A549 treated with CpdA at 1 μM for 4 hours (cell line): ENCODE results near the gene NOP56. TPM values are rescaled to one million over a fixed set of nuclear protein-coding genes. Genes with fewer than 3 reads are reported as not detected.

Experiments
- total RNA-seq: library from RNA; stranded (reverse); fragments of 200-300 nt; extraction: Qiagen RNA extraction; gene quantifications from 5 replicates; pipeline ENCODE4 v1.2.3, GENCODE V29; 2022; ENCODE audit warnings: low read depth

The NOP56 gene, protein sequence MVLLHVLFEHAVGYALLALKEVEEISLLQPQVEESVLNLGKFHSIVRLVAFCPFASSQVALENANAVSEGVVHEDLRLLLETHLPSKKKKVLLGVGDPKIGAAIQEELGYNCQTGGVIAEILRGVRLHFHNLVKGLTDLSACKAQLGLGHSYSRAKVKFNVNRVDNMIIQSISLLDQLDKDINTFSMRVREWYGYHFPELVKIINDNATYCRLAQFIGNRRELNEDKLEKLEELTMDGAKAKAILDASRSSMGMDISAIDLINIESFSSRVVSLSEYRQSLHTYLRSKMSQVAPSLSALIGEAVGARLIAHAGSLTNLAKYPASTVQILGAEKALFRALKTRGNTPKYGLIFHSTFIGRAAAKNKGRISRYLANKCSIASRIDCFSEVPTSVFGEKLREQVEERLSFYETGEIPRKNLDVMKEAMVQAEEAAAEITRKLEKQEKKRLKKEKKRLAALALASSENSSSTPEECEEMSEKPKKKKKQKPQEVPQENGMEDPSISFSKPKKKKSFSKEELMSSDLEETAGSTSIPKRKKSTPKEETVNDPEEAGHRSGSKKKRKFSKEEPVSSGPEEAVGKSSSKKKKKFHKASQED
- 593 to 697 TPM (median 621 TPM) in 5 replicates for total RNA-seq

DNA sequence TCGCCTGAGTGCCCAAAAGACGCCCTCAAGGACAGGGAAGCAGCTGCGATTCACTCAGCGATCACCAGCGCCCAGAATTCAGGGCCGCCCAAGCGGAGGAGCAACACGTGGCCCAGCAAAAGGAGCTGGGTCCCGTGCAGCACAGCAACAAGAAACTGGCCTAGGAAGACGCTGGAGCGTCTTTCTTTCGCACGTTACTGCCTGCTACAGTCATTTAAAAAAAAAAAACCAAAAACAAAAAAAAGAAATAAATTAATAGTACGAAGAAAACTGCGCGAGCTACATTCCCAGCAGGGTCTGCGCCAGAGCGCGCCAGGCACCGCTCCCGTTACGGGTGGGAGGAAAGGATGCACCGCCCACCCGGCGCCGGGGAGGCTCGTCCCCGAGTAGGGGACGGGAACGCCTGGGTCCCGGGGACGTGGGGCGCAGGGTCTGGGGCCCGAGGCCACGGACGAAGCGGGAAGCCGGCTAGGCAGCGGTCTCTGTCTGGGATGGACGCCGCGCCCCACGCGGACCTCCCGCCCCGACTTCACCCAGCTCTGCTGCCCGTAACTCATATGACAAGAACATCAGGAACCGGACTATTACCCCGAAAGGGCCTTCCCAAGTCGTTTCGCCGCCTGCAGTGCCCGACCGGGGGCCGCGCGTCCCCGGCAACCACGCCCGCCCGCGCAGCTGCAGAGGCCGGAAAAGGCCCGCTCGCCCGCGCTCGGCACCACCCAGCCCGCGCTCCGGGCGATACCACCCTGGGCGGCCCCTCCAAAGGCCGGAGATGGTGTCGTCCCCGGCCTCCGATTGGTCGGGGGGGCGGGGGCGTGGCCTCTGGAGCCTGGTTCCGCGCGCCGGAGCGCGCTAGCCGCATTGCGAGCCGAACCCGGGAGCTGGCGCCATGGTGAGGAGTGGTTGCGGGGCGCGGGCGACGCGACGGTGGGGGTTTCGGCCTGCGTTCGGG lies at the start of gene NOP56:
Gene NOP56, plus strand, starts transcription at position 861 of the 952 bp plus-strand sequence. Its CDS starts 29 bp downstream, at position 890.

DNA sequence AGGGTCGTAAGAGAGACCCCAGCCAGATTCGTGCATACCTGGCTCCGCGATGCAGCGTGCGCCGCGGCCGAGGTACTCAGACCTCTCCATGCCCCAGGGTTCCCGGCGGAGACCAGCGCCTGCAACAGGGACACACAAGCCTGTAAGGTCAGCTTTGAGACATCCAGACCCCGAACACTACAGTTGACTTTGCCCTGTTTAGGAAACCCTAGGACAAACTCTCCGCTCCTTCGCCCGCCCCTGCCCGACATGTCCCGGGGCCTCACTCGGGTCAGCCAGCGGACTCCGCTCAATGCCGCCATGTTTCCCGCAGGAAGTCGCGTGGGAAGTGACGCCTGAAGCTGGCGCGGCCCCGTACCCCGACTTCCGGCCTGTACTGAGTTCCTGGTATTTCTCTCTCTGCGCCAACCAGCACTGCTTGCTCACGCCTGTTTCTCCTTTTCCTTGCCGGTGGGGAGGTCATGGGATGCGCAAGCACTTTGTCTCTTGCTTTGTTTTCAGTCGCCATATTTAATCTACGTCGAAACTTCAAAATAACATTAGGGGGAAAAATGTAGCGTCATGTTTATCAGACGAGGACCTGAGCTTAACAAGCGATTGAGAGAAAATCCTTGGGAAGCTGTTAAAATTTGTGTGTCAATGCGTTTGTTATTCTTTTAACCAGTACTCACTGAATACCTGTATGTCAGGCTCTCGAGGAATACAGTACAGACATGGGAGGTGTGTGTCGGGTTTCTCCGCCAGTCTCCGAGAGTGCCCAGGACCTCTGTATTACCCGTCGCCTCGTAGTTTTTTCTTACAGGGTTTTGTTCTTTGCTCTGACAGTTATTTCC lies 11.7 kb downstream of the NOP56 start, which contains the start of gene IDH3B:
Gene IDH3B, minus strand, starts transcription at position 330 of the 833 bp plus-strand sequence. Its CDS starts 28 bp downstream, at position 302.

DNA sequence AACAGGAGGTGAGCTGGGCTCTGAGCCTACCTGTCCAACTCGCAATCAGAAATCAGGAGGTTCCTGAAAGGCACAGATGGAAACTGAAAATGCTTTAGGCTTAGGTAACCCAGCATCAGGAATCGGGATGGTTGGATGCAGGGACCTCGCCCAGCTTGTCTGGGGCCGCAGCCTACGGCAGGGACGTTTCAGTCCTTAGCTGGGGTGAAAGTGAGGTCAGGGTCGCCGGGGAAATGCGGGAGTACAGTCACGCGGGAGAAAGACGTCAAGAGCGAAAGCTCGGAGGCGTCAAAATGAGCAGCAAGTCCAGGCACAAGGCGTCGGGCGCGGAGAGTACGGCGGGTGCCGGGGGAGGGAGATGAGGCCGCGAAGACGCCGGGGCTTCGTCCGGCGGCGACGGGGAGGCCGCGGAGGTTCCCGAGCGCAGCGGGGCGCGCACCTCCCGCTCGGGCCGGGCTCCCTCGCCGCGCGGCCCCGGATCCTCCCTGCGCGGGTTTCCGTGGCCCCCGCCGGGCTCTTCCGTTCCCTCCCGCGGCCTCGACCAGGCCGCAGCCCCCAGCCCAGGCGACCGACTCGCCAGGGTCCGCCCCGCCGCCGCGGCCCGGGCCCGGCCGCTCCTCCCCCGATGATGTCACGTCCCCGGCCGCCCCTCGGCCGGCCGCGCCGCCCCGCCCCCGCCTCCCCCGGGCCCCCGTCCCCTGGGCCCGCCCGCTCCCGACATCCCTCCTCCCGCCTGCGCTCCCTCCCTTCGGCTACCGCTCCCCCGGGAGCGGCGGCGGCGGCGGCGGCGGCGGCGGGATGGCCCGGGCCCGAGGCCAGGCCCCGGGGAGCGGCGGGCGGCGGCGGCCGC lies 39.8 kb downstream of the NOP56 start, which contains the start of gene EBF4:
Gene EBF4, plus strand, starts transcription at position 745 of the 850 bp plus-strand sequence. CDS start 866 bp downstream, outside the sequence.

Other genes starting within 250 kb of the NOP56 start
- gene SNRPB, start 181.8 kb upstream of the NOP56 start, total RNA-seq: 866 to 1,067 TPM (median 982 TPM) in 5 replicates
- 13.0 to 15.1 TPM (median 14.1 TPM) in 5 replicates for gene ZNF343, start 143.7 kb upstream of the NOP56 start, total RNA-seq
- not detected in 5 replicates for gene TMC2, start 116.1 kb upstream of the NOP56 start, total RNA-seq
- gene IDH3B, start 11.6 kb downstream of the NOP56 start, total RNA-seq: 128 to 135 TPM (median 133 TPM) in 5 replicates
- 2.2 to 4.7 TPM (median 2.4 TPM) in 5 replicates for gene EBF4, start 40.1 kb downstream of the NOP56 start, total RNA-seq
- not detected in 5 replicates for gene CPXM1, start 148.0 kb downstream of the NOP56 start, total RNA-seq
- gene C20orf141, start 162.4 kb downstream of the NOP56 start, total RNA-seq: 0.22 to 0.55 TPM (median 0.35 TPM) in 4 of 5 replicates, not detected in the other
- not detected in 5 replicates for gene TMEM239, start 163.7 kb downstream of the NOP56 start, total RNA-seq
- 20.5 to 32.2 TPM (median 30.2 TPM) in 5 replicates for gene PCED1A, start 188.0 kb downstream of the NOP56 start, total RNA-seq
- gene VPS16, start 188.1 kb downstream of the NOP56 start, total RNA-seq: 27.4 to 36.9 TPM (median 31.6 TPM) in 5 replicates
- 32.1 to 40.1 TPM (median 37.5 TPM) in 5 replicates for gene PTPRA, start 220.8 kb downstream of the NOP56 start, total RNA-seq